Right cardiac atrium (tissue), 5 donors: ENCODE data around the gene KIAA1614. TPM values are rescaled to one million over a fixed set of nuclear protein-coding genes. Genes with fewer than 3 reads are reported as not detected.
A peak's percentile ranks its signal among the peaks of the same experiment; 100 is the strongest.
"Not testable (repeated sequence)": the region's sequence is repeated elsewhere in the genome, so short reads cannot be mapped to it uniquely, and the experiment has no call there.

Experiments used
- ATAC-seq, 2 donors: fragments of 200-7000 bp; cut with Tn5 transposase; one replicate each; pipeline versions ENCODE4 v1.8.0 to v1.9.1; 2020; ENCODE audit warnings: moderate library complexity in 2 of 2, mild to moderate bottlenecking in 1 of 2
- DNase-seq, 3 donors: peaks; one replicate each; pipeline ENCODE4 v3.0.0-alpha.2; 2020
- H3K27ac ChIP-seq: one replicate; pipeline ENCODE4 v1.5.1; 2013; ENCODE audit warnings: mild to moderate bottlenecking, low read length, control low read depth, moderate library complexity
- H3K27me3 ChIP-seq: one replicate; pipeline ENCODE4 v1.6.1; 2013; ENCODE audit not compliant: control insufficient read depth, insufficient read depth
- H3K4me1 ChIP-seq: one replicate; pipeline ENCODE4 v1.6.1; 2013; ENCODE audit warnings: low read length; ENCODE audit not compliant: control insufficient read depth, insufficient read depth
- H3K4me3 ChIP-seq: one replicate; pipeline ENCODE4 v1.5.1; 2013; ENCODE audit warnings: low read length, control low read depth
- H3K9me3 ChIP-seq: one replicate; pipeline ENCODE4 v1.6.1; 2013; ENCODE audit warnings: low read length; ENCODE audit not compliant: control insufficient read depth
- WGBS: extraction: QIAGEN DNeasy Blood & Tissue Kit; methylation state at CpG from one replicate; pipeline ENCODE4 v1.1.7; 2013; 5-methylcytosine and 5-hydroxymethylcytosine counted together
- intact Hi-C, 4 donors: fragments of 100-400 bp; cut with DNase I; formaldehyde crosslinking; loops; one replicate each; pipeline versions ENCODE4 v1.11.0 to v1.14.0; 2022 to 2023
- polyA plus RNA-seq: library from polyadenylated mRNA; stranded (reverse); fragments of 200-250 nt; gene quantifications from one replicate; pipeline ENCODE4 v1.2.3, GENCODE V29; 2013
- total RNA-seq, 4 donors: library from RNA; stranded (reverse); fragmentation: NEBNext Ultra II Directional; extraction: Animal tissue kit (Norgen Biotek cat#: 25700); gene quantifications; one replicate each; pipeline ENCODE4 v1.2.1, GENCODE V29; 2021
- donor health status: healthy with polysubstance abuse.
- donor health status: DM: no; HTN: yes; CAD: no.
- donor health status: DM: no; HTN: no; CAD: no.
- donor health status: DM: no; HTN: yes; CAD: no; lungs with severe emphysema.
- donor health status: DM: yes; HTN: yes; CAD: no.

Gene KIAA1614
- total and polyA plus RNA-seq, 5 donors = 10.2 to 16.6 (median 11.6) TPM

DNA sequence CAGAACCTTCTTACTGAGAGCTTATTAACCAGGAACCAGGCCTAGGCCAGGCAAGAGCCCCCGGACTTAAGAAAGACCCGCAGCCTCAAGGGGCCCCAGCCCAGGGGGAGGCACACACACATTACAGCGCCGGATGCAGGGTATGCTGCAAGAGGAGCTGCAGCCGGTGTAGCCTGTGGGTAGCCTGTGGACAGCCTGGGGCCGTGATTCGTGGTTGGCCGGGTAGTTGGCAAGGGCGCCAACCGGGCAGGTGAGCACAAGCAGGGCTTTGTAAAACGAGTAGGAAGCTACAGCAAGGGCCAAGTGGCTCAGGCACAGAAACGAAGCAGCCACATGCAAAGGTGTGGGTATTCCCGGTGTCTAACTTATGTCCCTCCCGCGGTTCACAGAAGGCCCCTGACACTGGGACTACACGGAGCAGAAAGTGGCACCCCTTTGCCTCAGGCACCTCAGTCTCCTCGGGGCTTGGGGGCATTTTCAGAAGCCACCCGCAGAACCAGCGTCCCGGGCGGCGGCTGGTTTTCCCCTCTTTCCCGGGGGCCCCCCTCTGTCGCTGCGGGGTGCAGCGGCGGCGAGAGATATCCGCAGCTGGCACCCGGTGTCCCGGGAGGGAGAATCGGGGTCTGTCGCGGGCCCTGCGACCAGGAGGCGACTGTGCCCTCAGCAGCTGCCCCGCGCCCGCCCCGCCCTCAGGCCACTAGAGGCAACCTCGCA is 40.8 kb downstream of the KIAA1614 start:
- 33% methylated on average over 41 of the region's 41 CpGs for WGBS
- Histone ChIP-seq H3K4me3 (peak overlapping the region; percentile 50), H3K9me3 (no peaks in the 10 kb centered on the region), H3K27me3 (no peaks in the 10 kb centered on the region), H3K4me1 (peaks cover 4% of the 10 kb centered on the region), H3K27ac (no peak overlapping the region)
- no peak for ATAC-seq
- intact Hi-C loops = no loop called here
- no peak for DNase-seq

DNA sequence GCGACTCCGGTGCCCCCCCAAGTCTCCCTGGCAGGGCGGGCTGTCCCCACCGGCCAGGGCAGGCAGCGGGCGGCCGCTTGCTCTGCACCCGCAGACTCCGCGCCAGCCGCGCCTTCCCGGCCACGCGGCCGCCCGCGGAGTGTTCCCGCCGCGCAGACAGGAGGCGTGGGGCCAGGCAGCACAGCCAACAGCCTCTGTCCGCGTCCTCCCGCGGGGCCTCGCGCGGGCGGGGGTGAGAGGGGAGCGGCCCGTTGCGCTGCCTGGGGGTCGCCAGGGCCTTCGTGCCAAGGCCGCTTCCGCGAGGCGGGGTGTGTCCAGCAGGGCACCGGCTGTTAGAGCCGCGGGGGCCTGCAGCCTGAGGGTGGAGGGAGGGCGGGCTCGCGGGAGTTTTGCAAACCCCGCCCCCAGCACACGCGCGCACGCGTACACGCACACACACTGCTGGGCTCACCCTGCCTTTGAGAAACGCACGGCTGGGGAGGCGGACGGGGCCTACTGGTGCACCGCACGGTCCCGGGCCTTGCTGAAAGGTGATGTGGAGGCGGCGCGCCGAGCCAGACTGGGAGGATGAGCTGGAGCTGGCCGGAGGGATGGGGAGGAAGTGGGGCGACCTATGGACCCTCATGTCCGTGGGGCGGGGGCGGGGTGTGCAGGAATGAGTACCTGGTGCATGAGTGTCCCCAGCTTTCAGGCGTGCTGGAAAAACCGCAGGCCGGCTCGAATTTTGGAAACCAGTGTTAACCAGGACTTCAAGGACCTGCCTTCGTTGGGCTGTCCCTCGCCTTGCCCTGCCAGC is 41.5 kb downstream of the KIAA1614 start:
- 13% methylated on average over 74 of the region's 74 CpGs for WGBS
- Histone ChIP-seq H3K27me3 (no peaks in the 10 kb centered on the region), H3K9me3 (no peaks in the 10 kb centered on the region), H3K4me3 (peak overlapping the region; percentile 50), H3K27ac (no peak overlapping the region), H3K4me1 (peaks cover 4% of the 10 kb centered on the region)
- ATAC-seq (peak; percentile 91 to 92), DNase-seq (peak; percentile 83 to 92 (median 89))
- intact Hi-C loops = no loop called here

DNA sequence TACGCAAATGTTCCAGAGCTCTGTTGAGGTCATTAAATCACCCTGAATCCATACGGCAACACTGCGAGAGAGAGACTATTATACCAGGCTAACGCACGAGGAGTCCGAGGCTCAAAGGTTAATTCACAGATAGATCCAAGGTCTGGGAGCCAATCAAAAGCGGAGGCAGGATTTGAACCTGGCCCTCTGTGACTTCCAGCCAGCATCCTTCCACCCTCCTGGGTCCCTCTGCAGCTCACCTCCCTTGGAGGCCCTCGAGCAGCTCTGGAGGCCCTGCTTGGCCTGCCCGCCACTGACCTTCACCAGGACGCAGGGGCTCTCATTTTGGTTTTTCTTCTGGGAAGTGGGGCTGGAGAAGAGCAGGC is 42.1 kb downstream of the KIAA1614 start:
- DNase-seq (no peak), ATAC-seq (no peak)
- no peaks in the 10 kb centered on the region for H3K9me3 ChIP-seq
- H3K4me1 ChIP-seq = peaks cover 4% of the 10 kb centered on the region
- no peak overlapping the region for H3K27ac ChIP-seq
- no peak overlapping the region for H3K4me3 ChIP-seq
- WGBS = 77% methylated on average over 10 of the region's 10 CpGs
- intact Hi-C loops = no loop called here
- no peaks in the 10 kb centered on the region for H3K27me3 ChIP-seq

DNA sequence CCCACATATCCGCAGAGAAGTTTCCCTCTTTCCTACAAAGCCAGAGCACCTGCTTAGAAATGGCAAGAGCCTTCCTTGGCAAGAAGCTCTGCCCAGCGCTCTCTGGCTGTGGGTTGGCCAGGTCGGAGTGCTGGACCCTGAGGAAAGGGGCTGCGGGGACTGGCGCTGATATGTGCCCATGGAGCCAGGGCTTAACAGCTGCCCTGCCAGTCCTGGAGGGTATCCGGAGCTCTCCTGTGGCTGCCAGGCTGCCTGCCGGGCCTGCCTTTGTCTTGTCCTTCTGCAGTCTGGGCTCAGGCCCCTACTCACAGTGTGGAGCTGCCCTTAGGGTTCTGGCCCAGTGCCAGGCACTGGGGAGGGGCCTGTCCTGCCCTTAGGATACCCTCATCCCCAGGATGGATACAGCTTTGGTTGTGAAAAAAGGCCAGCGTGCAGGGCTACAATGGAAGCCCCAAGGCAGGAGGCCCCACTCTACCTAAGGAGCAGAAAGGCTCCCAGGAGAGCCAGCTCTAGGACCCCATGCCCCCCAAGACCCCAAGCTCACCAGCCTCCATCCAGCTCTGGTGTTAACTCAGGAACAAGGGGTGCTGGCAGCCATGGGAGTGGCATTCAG is 43.4 kb downstream of the KIAA1614 start:
- WGBS = 84% methylated on average over 8 of the region's 8 CpGs

DNA sequence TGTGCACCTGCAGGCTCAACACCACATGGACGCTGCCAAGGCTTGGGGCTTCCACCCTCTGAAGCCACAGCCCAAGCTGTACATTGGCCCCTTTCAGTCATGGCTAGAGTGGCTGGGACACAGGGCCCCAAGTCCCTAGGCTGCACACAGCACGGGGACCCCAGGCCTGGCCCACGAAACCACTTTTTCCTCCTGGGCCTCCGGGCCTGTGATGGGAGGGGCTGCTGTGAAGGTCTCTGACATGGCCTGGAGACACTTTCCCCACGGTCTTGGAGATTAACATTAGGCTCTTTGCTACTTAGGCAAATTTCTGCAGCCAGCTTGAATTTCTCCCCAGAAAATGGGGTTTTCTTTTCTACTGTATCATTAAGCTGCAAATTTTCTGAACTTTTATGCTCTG is 46.9 kb downstream of the KIAA1614 start:
- H3K27ac ChIP-seq, H3K27me3 ChIP-seq, DNase-seq, H3K4me1 ChIP-seq, H3K9me3 ChIP-seq, H3K4me3 ChIP-seq, ATAC-seq, intact Hi-C loops: not testable (repeated sequence)
- WGBS = 89% methylated on average over 5 of the region's 5 CpGs

More for the DNA sequence above, 43.4 kb downstream of the KIAA1614 start:
- Histone ChIP-seq H3K4me1 (peaks cover 4% of the 10 kb centered on the region), H3K27me3 (no peaks in the 10 kb centered on the region), H3K9me3 (no peaks in the 10 kb centered on the region), H3K27ac (no peak overlapping the region), H3K4me3 (no peak overlapping the region)
- intact Hi-C loops = no loop called here
- no peak for DNase-seq
- no peak for ATAC-seq

DNA sequence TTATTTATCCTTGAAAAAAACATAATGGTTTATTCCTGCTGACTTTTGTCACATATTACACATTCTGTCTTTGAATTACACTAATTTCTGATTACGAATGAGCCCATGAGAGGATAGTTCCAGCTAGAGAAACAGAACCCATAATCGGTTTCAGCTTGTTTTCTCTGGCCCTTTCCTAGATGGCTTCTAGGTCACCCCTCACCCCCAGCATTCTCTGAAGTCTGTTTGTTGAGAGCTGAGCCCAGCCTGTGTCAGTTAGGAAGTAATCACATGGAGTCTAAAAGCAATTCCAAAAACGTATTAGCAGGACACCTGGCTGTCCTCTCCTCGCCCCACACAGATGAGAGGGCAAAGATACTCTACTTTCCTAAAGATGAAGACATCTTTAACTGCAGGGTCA is 48.9 kb downstream of the KIAA1614 start:
- Histone ChIP-seq H3K4me1 (peaks cover 4% of the 10 kb centered on the region), H3K9me3 (no peaks in the 10 kb centered on the region), H3K27ac (no peak overlapping the region), H3K27me3 (no peaks in the 10 kb centered on the region), H3K4me3 (no peak overlapping the region)
- intact Hi-C loops = no loop called here
- DNase-seq (no peak), ATAC-seq (no peak)
- 59% methylated on average over 4 of the region's 4 CpGs for WGBS

DNA sequence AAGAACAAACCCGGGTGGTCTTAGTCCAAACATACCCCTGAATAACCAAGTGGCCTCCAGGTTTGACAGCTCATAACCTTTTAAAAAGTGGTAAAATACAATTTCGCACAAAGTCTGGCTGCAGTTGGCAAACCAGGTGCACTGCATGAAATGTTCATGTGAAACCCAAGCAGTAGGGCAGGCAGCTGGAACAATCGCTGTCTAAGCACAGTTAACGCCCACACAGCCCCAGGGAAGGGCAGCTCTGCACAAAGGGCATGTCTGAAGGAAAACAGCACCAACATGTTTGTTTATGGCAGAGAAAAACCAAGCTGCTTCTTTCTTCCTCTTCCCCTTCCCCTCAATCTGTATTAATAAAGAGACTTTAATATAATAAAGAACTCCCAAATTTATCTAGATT is 49.5 kb downstream of the KIAA1614 start:
- Histone ChIP-seq H3K27me3 (no peaks in the 10 kb centered on the region), H3K4me3 (no peak overlapping the region), H3K27ac (no peak overlapping the region), H3K9me3 (no peaks in the 10 kb centered on the region), H3K4me1 (peaks cover 4% of the 10 kb centered on the region)
- 83% methylated on average over 4 of the region's 4 CpGs for WGBS
- intact Hi-C loops = no loop called here
- no peak for ATAC-seq
- DNase-seq = no peak

DNA sequence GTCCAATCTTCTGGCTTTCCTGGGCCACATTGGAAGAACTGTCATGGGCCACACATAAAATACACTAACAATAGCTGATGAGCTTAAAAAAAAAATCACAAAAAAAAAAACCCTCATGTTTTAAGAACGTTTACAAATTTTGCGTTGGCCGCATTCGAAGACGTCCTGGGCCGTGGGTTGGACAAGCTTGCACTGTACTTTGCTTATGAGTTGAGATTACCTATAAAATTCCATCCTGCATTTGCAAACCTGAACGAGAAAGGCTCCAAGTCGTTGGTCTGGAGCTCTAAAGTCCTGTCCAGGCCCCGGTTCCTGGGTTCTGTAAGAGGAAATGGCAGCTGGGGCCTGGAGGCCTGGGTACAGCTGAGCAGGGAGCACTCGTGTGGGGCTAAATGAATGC is 51.4 kb downstream of the KIAA1614 start:
- Histone ChIP-seq H3K27ac (no peak overlapping the region), H3K4me1 (peaks cover 4% of the 10 kb centered on the region), H3K9me3 (no peaks in the 10 kb centered on the region), H3K4me3 (no peak overlapping the region), H3K27me3 (no peaks in the 10 kb centered on the region)
- WGBS = 88% methylated on average over 10 of the region's 10 CpGs
- DNase-seq (no peak), ATAC-seq (no peak)
- intact Hi-C loops = no loop called here

DNA sequence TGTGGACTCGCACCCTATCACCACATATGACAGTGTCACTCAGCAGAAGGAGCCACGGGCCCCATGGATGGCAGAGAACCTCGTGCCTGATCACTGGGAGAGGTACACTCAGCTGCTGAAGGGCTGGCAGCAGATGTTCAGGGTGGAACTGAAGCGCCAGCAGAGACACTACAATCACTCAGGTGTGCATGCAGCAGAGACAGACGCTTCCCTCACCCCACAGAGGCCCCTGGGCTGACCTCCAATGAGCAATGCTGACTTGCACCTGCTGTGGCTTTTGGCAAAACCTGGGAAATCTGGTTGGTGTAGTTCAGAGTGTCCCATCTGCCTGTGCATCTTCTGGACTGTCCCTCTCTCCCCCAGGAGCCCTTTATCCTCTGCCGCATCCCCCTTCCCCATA is 51.9 kb downstream of the KIAA1614 start:
- ATAC-seq (no peak), DNase-seq (no peak)
- no peaks in the 10 kb centered on the region for H3K9me3 ChIP-seq
- H3K4me3 ChIP-seq = no peak overlapping the region
- intact Hi-C loops = no loop called here
- no peaks in the 10 kb centered on the region for H3K27me3 ChIP-seq
- H3K27ac ChIP-seq = no peak overlapping the region
- 94% methylated on average over 6 of the region's 6 CpGs for WGBS
- H3K4me1 ChIP-seq = peaks cover 7% of the 10 kb centered on the region

DNA sequence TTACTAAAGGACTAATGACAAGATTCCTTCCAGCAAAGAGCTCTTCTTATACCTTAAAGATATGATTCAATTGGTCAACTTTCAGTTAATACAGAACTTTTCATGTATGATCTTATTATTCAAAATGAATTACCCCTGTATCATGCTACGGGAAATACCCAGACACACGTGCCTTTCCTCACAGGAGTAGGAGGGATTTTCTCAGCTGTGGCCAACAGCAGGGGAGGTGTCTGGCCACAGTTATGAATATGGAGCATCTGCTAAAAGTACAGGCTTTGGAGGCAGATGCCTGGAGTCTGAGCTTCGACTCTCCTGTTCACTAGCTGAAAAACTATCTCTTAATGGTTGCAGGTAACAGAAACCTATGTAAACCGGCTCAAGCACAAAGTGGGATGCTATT is 53.6 kb downstream of the KIAA1614 start:
- Histone ChIP-seq H3K4me1 (peaks cover 7% of the 10 kb centered on the region), H3K4me3 (no peak overlapping the region), H3K9me3 (no peaks in the 10 kb centered on the region), H3K27me3 (no peaks in the 10 kb centered on the region), H3K27ac (no peak overlapping the region)
- intact Hi-C loops = no loop called here
- WGBS = 90% methylated on average over 4 of the region's 4 CpGs
- DNase-seq = no peak
- no peak for ATAC-seq
